ENCODE data around the gene FLT1.

The FLT1 gene

DNA sequence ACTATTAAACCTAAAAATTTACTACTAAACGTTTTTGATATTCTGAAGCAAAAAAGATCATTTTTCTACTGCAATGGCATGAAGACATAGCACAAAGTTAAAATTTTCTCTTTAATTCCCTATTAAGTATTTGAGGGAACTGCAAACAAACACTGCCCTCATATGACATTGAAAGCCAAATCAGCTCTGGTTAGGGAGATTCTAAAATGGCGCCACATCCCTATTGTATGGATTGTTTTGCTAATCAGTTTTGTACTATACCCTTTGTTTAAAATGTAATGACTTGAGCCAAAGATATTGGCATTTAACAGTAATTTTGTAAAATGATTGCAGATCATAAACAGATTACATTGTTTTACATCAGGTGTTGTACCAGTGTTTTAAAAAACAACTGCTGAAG lies 65.8 kb downstream of the FLT1 start:
- H3K27me3 ChIP-seq (ENCODE audit: insufficient read depth, poor library complexity, severe bottlenecking) = peaks cover 9% of the 10 kb centered on the region
- no peak for DNase-seq (ENCODE audit: low read depth in 1 of 2, low spot score in 1 of 2)
- H3K27ac ChIP-seq (replicated peaks) = no peak overlapping the region
- TF ChIP-seq, protein P1, sequence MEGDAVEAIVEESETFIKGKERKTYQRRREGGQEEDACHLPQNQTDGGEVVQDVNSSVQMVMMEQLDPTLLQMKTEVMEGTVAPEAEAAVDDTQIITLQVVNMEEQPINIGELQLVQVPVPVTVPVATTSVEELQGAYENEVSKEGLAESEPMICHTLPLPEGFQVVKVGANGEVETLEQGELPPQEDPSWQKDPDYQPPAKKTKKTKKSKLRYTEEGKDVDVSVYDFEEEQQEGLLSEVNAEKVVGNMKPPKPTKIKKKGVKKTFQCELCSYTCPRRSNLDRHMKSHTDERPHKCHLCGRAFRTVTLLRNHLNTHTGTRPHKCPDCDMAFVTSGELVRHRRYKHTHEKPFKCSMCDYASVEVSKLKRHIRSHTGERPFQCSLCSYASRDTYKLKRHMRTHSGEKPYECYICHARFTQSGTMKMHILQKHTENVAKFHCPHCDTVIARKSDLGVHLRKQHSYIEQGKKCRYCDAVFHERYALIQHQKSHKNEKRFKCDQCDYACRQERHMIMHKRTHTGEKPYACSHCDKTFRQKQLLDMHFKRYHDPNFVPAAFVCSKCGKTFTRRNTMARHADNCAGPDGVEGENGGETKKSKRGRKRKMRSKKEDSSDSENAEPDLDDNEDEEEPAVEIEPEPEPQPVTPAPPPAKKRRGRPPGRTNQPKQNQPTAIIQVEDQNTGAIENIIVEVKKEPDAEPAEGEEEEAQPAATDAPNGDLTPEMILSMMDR (IDR thresholded peaks at IDR 0.05; ENCODE audit: insufficient read depth, low read length) = no peak
- no peak overlapping the region for H3K4me3 ChIP-seq (replicated peaks; ENCODE audit: insufficient read depth, low read length)

DNA sequence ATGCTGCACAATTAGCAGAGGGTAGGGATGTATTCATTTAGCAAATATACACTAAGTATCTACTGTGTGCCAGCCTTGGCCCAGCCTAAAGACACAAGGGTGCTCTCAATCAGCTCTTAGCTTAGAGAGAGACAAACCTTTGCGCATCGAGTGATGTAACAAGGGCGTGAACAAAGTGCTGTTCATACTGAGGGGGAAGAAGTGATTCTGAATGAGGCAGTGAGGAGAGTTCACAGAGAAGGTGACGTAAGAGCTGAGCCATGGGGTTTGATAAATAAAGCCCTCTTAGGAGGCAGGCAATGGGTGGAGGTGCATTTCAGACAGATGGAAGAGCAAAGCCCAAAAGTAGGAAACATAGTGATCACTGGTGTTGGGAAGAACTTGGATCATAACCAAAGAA lies 68.5 kb downstream of the FLT1 start:
- H3K27me3 ChIP-seq (ENCODE audit: insufficient read depth, poor library complexity, severe bottlenecking) = peaks cover 6% of the 10 kb centered on the region
- TF ChIP-seq POLR2AphosphoS5 (IDR thresholded peaks at IDR 0.05; ENCODE audit: low read depth) (no peak), GABPA (IDR thresholded peaks at IDR 0.05; ENCODE audit: low read depth) (no peak), SPI1 (IDR thresholded peaks at IDR 0.05; ENCODE audit: borderline replicate concordance, low read depth) (no peak)
- TF ChIP-seq, protein P2, sequence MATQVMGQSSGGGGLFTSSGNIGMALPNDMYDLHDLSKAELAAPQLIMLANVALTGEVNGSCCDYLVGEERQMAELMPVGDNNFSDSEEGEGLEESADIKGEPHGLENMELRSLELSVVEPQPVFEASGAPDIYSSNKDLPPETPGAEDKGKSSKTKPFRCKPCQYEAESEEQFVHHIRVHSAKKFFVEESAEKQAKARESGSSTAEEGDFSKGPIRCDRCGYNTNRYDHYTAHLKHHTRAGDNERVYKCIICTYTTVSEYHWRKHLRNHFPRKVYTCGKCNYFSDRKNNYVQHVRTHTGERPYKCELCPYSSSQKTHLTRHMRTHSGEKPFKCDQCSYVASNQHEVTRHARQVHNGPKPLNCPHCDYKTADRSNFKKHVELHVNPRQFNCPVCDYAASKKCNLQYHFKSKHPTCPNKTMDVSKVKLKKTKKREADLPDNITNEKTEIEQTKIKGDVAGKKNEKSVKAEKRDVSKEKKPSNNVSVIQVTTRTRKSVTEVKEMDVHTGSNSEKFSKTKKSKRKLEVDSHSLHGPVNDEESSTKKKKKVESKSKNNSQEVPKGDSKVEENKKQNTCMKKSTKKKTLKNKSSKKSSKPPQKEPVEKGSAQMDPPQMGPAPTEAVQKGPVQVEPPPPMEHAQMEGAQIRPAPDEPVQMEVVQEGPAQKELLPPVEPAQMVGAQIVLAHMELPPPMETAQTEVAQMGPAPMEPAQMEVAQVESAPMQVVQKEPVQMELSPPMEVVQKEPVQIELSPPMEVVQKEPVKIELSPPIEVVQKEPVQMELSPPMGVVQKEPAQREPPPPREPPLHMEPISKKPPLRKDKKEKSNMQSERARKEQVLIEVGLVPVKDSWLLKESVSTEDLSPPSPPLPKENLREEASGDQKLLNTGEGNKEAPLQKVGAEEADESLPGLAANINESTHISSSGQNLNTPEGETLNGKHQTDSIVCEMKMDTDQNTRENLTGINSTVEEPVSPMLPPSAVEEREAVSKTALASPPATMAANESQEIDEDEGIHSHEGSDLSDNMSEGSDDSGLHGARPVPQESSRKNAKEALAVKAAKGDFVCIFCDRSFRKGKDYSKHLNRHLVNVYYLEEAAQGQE (IDR thresholded peaks at IDR 0.05; ENCODE audit: insufficient replicate concordance, low read depth) = no peak
- no peak overlapping the region for H3K27ac ChIP-seq (replicated peaks)
- no peak for DNase-seq (ENCODE audit: low read depth in 1 of 2, low spot score in 1 of 2)
- H3K4me3 ChIP-seq (replicated peaks; ENCODE audit: insufficient read depth, low read length) = no peak overlapping the region

- H3K4me3 ChIP-seq (replicated peaks; ENCODE audit: insufficient read depth, low read length) = no peak overlapping the region
- no peaks in the 10 kb centered on the region for H3K27me3 ChIP-seq (ENCODE audit: insufficient read depth, poor library complexity, severe bottlenecking)
- no peak for DNase-seq (ENCODE audit: low read depth in 1 of 2, low spot score in 1 of 2)
- TF ChIP-seq, protein P1 (IDR thresholded peaks at IDR 0.05; ENCODE audit: insufficient read depth, low read length) = no peak
- TF ChIP-seq SPI1 (IDR thresholded peaks at IDR 0.05; ENCODE audit: borderline replicate concordance, low read depth) (no peak), POLR2AphosphoS5 (IDR thresholded peaks at IDR 0.05; ENCODE audit: low read depth) (no peak), GABPA (IDR thresholded peaks at IDR 0.05; ENCODE audit: low read depth) (no peak)
- TF ChIP-seq, protein P2 (IDR thresholded peaks at IDR 0.05; ENCODE audit: insufficient replicate concordance, low read depth) = no peak
- H3K27ac ChIP-seq (replicated peaks) = no peak overlapping the region
These were observed 69.1 kb downstream of the FLT1 start for GRCh38 chr13:28425793-28426192.

- no peak for DNase-seq (ENCODE audit: low read depth in 1 of 2, low spot score in 1 of 2)
- Histone ChIP-seq H3K4me3 (replicated peaks; ENCODE audit: insufficient read depth, low read length) (no peak overlapping the region), H3K27me3 (ENCODE audit: insufficient read depth, poor library complexity, severe bottlenecking) (no peaks in the 10 kb centered on the region), H3K27ac (replicated peaks) (no peak overlapping the region)
- TF ChIP-seq SPI1 (IDR thresholded peaks at IDR 0.05; ENCODE audit: borderline replicate concordance, low read depth) = no peak
- no peak for TF ChIP-seq GABPA (IDR thresholded peaks at IDR 0.05; ENCODE audit: low read depth)
- TF ChIP-seq, protein P2 (IDR thresholded peaks at IDR 0.05; ENCODE audit: insufficient replicate concordance, low read depth) = no peak
- TF ChIP-seq, protein P1 (IDR thresholded peaks at IDR 0.05; ENCODE audit: insufficient read depth, low read length) = no peak
- no peak for TF ChIP-seq POLR2AphosphoS5 (IDR thresholded peaks at IDR 0.05; ENCODE audit: low read depth)
These were observed 70.4 kb downstream of the FLT1 start for GRCh38 chr13:28424541-28424940.

Measured in HL-60 (cell line).